Neural cell (in vitro differentiated cells): ENCODE measurements around the gene CD160.

ENCODE experiments used
- EZH2 ChIP-seq: fragments of 200-600, 300-800 bp; shearing (Covaris generic), sonication (generic); IDR thresholded peaks from 2 replicates; pipeline ENCODE4 v1.6.1; 2014; ENCODE audit warnings: antibody characterized with exemption, low read length, borderline replicate concordance, mild to moderate bottlenecking; ENCODE audit not compliant: insufficient read depth, poor library complexity, severe bottlenecking
- MXI1 ChIP-seq: fragments of 450-650 bp; conservative IDR thresholded peaks from 2 replicates; pipeline ENCODE4 v1.6.1; 2014; ENCODE audit warnings: antibody characterized with exemption, mild to moderate bottlenecking; ENCODE audit not compliant: poor library complexity, severe bottlenecking
- POLR2AphosphoS5 ChIP-seq: IDR thresholded peaks from 2 replicates; pipeline ENCODE4 v1.6.1; 2012

GRCh38 chr1:145720878-145721671 is 1.8 kb downstream of the CD160 start:
- TF ChIP-seq POLR2AphosphoS5 (no peak), MXI1 (no peak), EZH2 (no peak)
